Lower lobe of right lung (tissue), 2 donors: ENCODE results near the gene IRX1. TPM values are rescaled to one million over a fixed set of nuclear protein-coding genes. Genes with fewer than 3 reads are reported as not detected.

Experiments
- ATAC-seq, 2 donors: fragments of 200-7000 bp; cut with Tn5 transposase; one replicate each; pipeline ENCODE4 v1.9.1; 2020 to 2022; ENCODE audit warnings: mild to moderate bottlenecking in 2 of 2, moderate library complexity in 2 of 2
- DNase-seq: peaks from one replicate; pipeline ENCODE4 v3.0.0-alpha.2; 2020
- H3K27ac ChIP-seq: fragments of 200-600 bp; one replicate; pipeline ENCODE4 v1.8.0; 2022
- H3K27me3 ChIP-seq: fragments of 200-600 bp; one replicate; pipeline ENCODE4 v1.8.0; 2022; ENCODE audit warnings: low read depth
- H3K36me3 ChIP-seq: fragments of 200-600 bp; one replicate; pipeline ENCODE4 v1.8.0; 2022; ENCODE audit warnings: mild to moderate bottlenecking
- H3K4me1 ChIP-seq: fragments of 200-600 bp; one replicate; pipeline ENCODE4 v1.8.0; 2022
- H3K4me3 ChIP-seq: fragments of 200-600 bp; one replicate; pipeline ENCODE4 v1.8.0; 2022; ENCODE audit warnings: mild to moderate bottlenecking
- H3K9me3 ChIP-seq: fragments of 200-600 bp; one replicate; pipeline ENCODE4 v1.8.0; 2022
- intact Hi-C: fragments of 100-400 bp; cut with DNase I; formaldehyde crosslinking; loops from one replicate; pipeline ENCODE4 v1.11.0; 2022
- total RNA-seq: library from RNA; stranded (reverse); fragmentation: NEBNext Ultra II Directional; extraction: Animal tissue kit (Norgen Biotek cat#: 25700); gene quantifications from one replicate; pipeline ENCODE4 v1.2.1, GENCODE V29; 2021
- TF ChIP-seq, protein P1 (sequence below): fragments of 200-600 bp; IDR thresholded peaks from one replicate; pipeline ENCODE4 v1.8.0; 2022; ENCODE audit warnings: antibody characterized with exemption, mild to moderate bottlenecking
- donor health status: DM: no; HTN: yes; CAD: no; lungs with severe emphysema.

Gene IRX1
- total RNA-seq, 1 donor from 2014 or later, result 6.0 TPM

DNA sequence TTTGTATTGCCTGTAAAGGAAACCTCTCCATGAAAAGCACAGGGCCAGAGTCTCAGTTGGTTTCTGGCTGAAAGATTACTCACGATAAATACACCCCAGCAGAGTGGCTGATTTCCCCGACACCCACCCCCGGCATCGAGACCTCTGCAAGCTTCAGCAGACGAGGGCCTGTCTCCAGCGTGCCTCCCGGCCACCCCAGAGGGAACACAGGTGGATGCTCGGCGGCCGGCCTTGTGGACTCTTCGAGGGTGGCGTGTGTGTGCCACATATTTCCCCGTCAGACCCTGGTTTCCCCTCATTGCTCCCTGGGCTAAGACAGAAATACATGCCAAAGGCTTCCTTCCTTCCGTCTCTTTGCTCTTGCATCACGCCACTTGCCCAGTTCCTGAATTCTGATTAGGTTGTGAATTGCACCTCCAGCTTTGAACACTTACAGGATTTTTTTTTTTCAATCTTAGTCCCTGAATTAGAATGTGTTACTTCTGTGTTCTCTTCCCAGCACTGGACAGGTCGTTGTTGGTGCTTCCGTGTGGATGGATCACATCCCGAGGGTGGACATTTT, 13.6 kb downstream of the IRX1 start:
- H3K4me3 ChIP-seq, result no peak overlapping the region
- no peaks in the 10 kb centered on the region for H3K4me1 ChIP-seq
- no peaks in the 10 kb centered on the region for H3K36me3 ChIP-seq
- DNase-seq (no peak), ATAC-seq (no peak)
- TF ChIP-seq, protein P1, sequence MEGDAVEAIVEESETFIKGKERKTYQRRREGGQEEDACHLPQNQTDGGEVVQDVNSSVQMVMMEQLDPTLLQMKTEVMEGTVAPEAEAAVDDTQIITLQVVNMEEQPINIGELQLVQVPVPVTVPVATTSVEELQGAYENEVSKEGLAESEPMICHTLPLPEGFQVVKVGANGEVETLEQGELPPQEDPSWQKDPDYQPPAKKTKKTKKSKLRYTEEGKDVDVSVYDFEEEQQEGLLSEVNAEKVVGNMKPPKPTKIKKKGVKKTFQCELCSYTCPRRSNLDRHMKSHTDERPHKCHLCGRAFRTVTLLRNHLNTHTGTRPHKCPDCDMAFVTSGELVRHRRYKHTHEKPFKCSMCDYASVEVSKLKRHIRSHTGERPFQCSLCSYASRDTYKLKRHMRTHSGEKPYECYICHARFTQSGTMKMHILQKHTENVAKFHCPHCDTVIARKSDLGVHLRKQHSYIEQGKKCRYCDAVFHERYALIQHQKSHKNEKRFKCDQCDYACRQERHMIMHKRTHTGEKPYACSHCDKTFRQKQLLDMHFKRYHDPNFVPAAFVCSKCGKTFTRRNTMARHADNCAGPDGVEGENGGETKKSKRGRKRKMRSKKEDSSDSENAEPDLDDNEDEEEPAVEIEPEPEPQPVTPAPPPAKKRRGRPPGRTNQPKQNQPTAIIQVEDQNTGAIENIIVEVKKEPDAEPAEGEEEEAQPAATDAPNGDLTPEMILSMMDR, result no peak
- no peak overlapping the region for H3K27ac ChIP-seq
- intact Hi-C loops, result no loop called here
- peaks cover 34% of the 10 kb centered on the region for H3K27me3 ChIP-seq
- H3K9me3 ChIP-seq, result no peaks in the 10 kb centered on the region

DNA sequence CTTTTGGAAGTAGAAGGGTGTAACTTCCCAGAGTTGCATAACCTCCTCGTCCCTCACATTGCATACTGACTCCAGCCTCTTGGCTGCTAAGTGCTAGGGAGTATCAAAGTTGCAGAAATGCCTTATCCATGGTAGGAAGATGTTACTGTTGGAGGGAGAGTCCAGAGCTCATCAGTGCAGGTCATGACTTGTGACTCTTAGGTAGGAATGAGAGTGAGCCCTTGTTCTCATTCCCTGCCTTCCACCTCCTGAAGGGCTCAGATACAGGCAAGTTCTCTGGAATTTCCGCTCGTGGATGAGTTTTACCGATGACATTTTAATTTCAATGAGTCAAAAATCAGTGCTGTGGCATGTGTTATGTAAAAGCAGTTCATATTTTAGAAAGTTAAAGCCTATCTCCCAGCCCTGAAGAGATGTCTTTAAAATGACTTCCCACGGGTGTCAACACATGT, 17.0 kb downstream of the IRX1 start:
- no peaks in the 10 kb centered on the region for H3K9me3 ChIP-seq
- TF ChIP-seq, protein P1, result no peak
- no peak overlapping the region for H3K27ac ChIP-seq
- H3K4me1 ChIP-seq, result no peaks in the 10 kb centered on the region
- intact Hi-C loops, result no loop called here
- no peaks in the 10 kb centered on the region for H3K36me3 ChIP-seq
- no peak overlapping the region for H3K4me3 ChIP-seq
- ATAC-seq, result no peak
- DNase-seq, result no peak
- H3K27me3 ChIP-seq, result peaks cover 8% of the 10 kb centered on the region

DNA sequence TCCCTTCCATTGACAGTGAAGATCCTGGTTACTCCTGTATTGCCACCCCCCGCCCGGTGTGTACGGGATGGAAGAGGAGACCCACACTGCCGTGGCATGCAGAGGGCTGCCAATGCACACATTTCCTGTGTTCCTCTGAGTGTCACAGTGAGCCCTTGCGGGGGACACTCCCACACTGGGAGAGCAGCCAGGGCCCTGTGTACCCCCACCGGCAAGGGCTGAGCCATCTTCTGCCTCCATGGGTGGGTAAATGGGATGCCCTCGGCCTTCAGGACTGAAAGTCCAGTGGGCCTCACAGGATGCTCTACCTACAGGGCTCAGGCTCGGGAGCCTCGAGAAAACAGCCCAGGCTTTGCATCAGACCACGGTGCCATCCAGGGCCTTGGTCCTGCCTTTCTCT, 18.1 kb downstream of the IRX1 start:
- DNase-seq (no peak), ATAC-seq (no peak)
- Histone ChIP-seq H3K27ac (no peak overlapping the region), H3K4me3 (no peak overlapping the region), H3K36me3 (no peaks in the 10 kb centered on the region), H3K27me3 (no peaks in the 10 kb centered on the region), H3K4me1 (no peaks in the 10 kb centered on the region), H3K9me3 (no peaks in the 10 kb centered on the region)
- intact Hi-C loops, result no loop called here
- TF ChIP-seq, protein P1, result no peak

DNA sequence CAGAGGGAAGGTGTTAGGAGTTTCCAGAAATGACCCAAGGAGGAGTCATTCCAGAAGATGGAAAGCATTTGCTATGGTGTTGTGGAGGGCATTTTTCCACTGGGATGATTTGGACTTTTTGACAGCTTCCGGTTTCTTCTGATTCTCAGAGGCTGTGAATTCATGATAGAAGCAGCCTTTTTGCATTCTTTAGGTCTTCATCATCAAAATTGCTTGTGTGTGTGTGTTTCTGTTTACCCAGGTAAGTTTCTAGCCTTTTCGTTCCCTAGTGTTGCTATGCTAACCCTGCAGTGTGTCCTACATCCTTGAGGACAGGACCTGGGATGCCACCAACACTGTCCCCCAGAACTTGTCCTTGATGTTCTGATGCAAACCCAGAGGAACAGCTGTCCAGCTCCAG, 19.6 kb downstream of the IRX1 start:
- Histone ChIP-seq H3K27me3 (no peaks in the 10 kb centered on the region), H3K27ac (no peak overlapping the region), H3K4me1 (no peaks in the 10 kb centered on the region), H3K9me3 (no peaks in the 10 kb centered on the region), H3K4me3 (no peak overlapping the region), H3K36me3 (no peaks in the 10 kb centered on the region)
- intact Hi-C loops, result no loop called here
- ATAC-seq (no peak), DNase-seq (no peak)
- TF ChIP-seq, protein P1, result no peak

DNA sequence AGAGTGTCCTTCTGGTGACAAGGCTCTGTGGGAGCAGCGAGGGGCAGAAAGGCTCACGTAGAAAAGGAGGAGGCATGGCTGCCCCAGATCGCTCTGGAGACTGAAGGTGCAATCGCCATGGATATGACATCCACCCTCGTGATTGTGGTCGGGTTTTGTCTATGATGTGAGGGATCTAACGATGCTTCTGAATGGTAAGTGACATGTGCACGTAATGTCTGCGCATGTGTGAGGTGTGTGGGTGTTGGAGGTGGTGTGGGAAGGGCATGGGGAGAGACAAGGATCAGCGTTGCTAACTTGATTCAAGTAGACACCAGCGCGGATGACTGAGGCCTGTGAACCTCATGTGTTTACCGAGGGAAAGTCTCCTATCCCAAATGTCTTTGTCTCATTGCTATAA, 20.2 kb downstream of the IRX1 start:
- TF ChIP-seq, protein P1, result no peak
- no peaks in the 10 kb centered on the region for H3K9me3 ChIP-seq
- ATAC-seq, result no peak
- H3K27me3 ChIP-seq, result no peaks in the 10 kb centered on the region
- H3K4me1 ChIP-seq, result no peaks in the 10 kb centered on the region
- DNase-seq, result no peak
- no peak overlapping the region for H3K27ac ChIP-seq
- no peak overlapping the region for H3K4me3 ChIP-seq
- intact Hi-C loops, result no loop called here
- no peaks in the 10 kb centered on the region for H3K36me3 ChIP-seq
